Measurements from ENCODE around the gene OR6B2.

OR6B2 gene

GRCh38 chr2:240068193-240068592, 38.0 kb upstream of the OR6B2 start:
- H3K4me1 Mint-ChIP-seq = peaks cover 4% of the 10 kb centered on the region
- H3K9me3 Mint-ChIP-seq = peaks cover 6% of the 10 kb centered on the region
- peaks cover 27% of the 10 kb centered on the region for H3K27me3 Mint-ChIP-seq (ENCODE audit: low read depth, poor library complexity)
- DNase-seq = no peak
- no peak overlapping the region for H3K27ac Mint-ChIP-seq
- no peak overlapping the region for H3K4me3 Mint-ChIP-seq
- H3K36me3 Mint-ChIP-seq (ENCODE audit: low read depth) = no peaks in the 10 kb centered on the region
- TF ChIP-seq CTCF (IDR thresholded peaks at IDR 0.05) = no peak

- peaks cover 6% of the 10 kb centered on the region for H3K9me3 Mint-ChIP-seq
These were observed 36.3 kb upstream of the OR6B2 start for GRCh38 chr2:240066489-240066888.

GRCh38 chr2:240064898-240065297, 34.7 kb upstream of the OR6B2 start:
- Mint-ChIP-seq H3K4me1 (peaks cover 3% of the 10 kb centered on the region), H3K27ac (no peak overlapping the region), H3K9me3 (peaks cover 6% of the 10 kb centered on the region), H3K27me3 (ENCODE audit: low read depth, poor library complexity) (peaks cover 50% of the 10 kb centered on the region), H3K36me3 (ENCODE audit: low read depth) (no peaks in the 10 kb centered on the region), H3K4me3 (no peak overlapping the region)
- no peak for DNase-seq
- no peak for TF ChIP-seq CTCF (IDR thresholded peaks at IDR 0.05)

More at GRCh38 chr2:240066489-240066888, 36.3 kb upstream of the OR6B2 start:
- no peak for DNase-seq
- no peak for TF ChIP-seq CTCF (IDR thresholded peaks at IDR 0.05)
- Mint-ChIP-seq H3K27me3 (ENCODE audit: low read depth, poor library complexity) (peaks cover 37% of the 10 kb centered on the region), H3K4me1 (peaks cover 4% of the 10 kb centered on the region), H3K4me3 (no peak overlapping the region), H3K27ac (no peak overlapping the region), H3K36me3 (ENCODE audit: low read depth) (no peaks in the 10 kb centered on the region)

- H3K9me3 Mint-ChIP-seq = no peaks in the 10 kb centered on the region
- peak; percentile 41 for DNase-seq
- no peak overlapping the region for H3K4me3 Mint-ChIP-seq
- no peaks in the 10 kb centered on the region for H3K36me3 Mint-ChIP-seq (ENCODE audit: low read depth)
- TF ChIP-seq CTCF (IDR thresholded peaks at IDR 0.05) = peak; percentile 67
- no peak overlapping the region for H3K27ac Mint-ChIP-seq
- peaks cover 66% of the 10 kb centered on the region for H3K27me3 Mint-ChIP-seq (ENCODE audit: low read depth, poor library complexity)
- no peaks in the 10 kb centered on the region for H3K4me1 Mint-ChIP-seq
These were observed 30.9 kb upstream of the OR6B2 start for GRCh38 chr2:240060977-240061591.

- Mint-ChIP-seq H3K4me1 (no peaks in the 10 kb centered on the region), H3K9me3 (no peaks in the 10 kb centered on the region), H3K27me3 (ENCODE audit: low read depth, poor library complexity) (peaks cover 91% of the 10 kb centered on the region), H3K4me3 (no peak overlapping the region), H3K27ac (no peak overlapping the region), H3K36me3 (ENCODE audit: low read depth) (no peaks in the 10 kb centered on the region)
- no peak for DNase-seq
- TF ChIP-seq CTCF (IDR thresholded peaks at IDR 0.05) = no peak
These were observed 26.4 kb upstream of the OR6B2 start for GRCh38 chr2:240056678-240057077.

All from nephron progenitor cell (in vitro differentiated cells).